WTC11 (cell line): ENCODE measurements around the gene LDLR. TPM values are rescaled to one million over a fixed set of nuclear protein-coding genes. Genes with fewer than 3 reads are reported as not detected.

Source experiments
- CBFB ChIP-seq: sonication (generic); formaldehyde crosslinking; IDR thresholded peaks from 2 replicates; pipeline ENCODE4 v1.8.1; 2022; ENCODE audit warnings: mild to moderate bottlenecking, low read depth, missing genetic modification reagents
- CREM ChIP-seq: sonication (generic); formaldehyde crosslinking; IDR thresholded peaks from 2 replicates; pipeline ENCODE4 v1.8.1; 2022; ENCODE audit warnings: mild to moderate bottlenecking, missing genetic modification reagents, moderate library complexity
- ESRRA ChIP-seq: sonication (generic); formaldehyde crosslinking; IDR thresholded peaks from 2 replicates; pipeline ENCODE4 v1.8.1; 2022; ENCODE audit warnings: mild to moderate bottlenecking, missing genetic modification reagents, borderline replicate concordance
- ETV6 ChIP-seq: sonication (generic); formaldehyde crosslinking; IDR thresholded peaks from 2 replicates; pipeline ENCODE4 v1.8.1; 2022; ENCODE audit warnings: mild to moderate bottlenecking, missing genetic modification reagents
- FOXK1 ChIP-seq: sonication (generic); formaldehyde crosslinking; IDR thresholded peaks from 2 replicates; pipeline ENCODE4 v1.8.0; 2022; ENCODE audit warnings: mild to moderate bottlenecking, moderate library complexity, missing genetic modification reagents
- GTF2I ChIP-seq: fragments of 250-450 bp; sonication (Bioruptor Pico); conservative IDR thresholded peaks from 2 replicates; pipeline ENCODE4 v1.4.0; 2021; ENCODE audit warnings: mild to moderate bottlenecking
- IRF2 ChIP-seq: sonication (generic); formaldehyde crosslinking; IDR thresholded peaks from 2 replicates; pipeline ENCODE4 v1.8.0; 2022; ENCODE audit warnings: low read depth, missing genetic modification reagents, borderline replicate concordance
- KAT7 ChIP-seq: sonication (generic); formaldehyde crosslinking; IDR thresholded peaks from 2 replicates; pipeline ENCODE4 v1.8.1; 2023; ENCODE audit warnings: missing genetic modification reagents, mild to moderate bottlenecking, borderline replicate concordance
- MYBL2 ChIP-seq: sonication (generic); formaldehyde crosslinking; IDR thresholded peaks from 2 replicates; pipeline ENCODE4 v1.8.1; 2023; ENCODE audit warnings: mild to moderate bottlenecking, moderate library complexity, missing genetic modification reagents
- RELA ChIP-seq: sonication (generic); formaldehyde crosslinking; IDR thresholded peaks from 2 replicates; pipeline ENCODE4 v1.8.1; 2022; ENCODE audit warnings: missing genetic modification reagents, mild to moderate bottlenecking, borderline replicate concordance
- TEAD1 ChIP-seq: sonication (generic); formaldehyde crosslinking; IDR thresholded peaks from 2 replicates; pipeline ENCODE4 v1.8.0; 2022; ENCODE audit warnings: mild to moderate bottlenecking, missing genetic modification reagents
- ZNF416 ChIP-seq: fragments of 250-450 bp; sonication (Bioruptor Pico); IDR thresholded peaks from 2 replicates; pipeline ENCODE4 v1.9.0; 2021; ENCODE audit warnings: mild to moderate bottlenecking, inconsistent platforms
- ZNF423 ChIP-seq: fragments of 250-450 bp; sonication (Bioruptor Pico); IDR thresholded peaks from 2 replicates; pipeline ENCODE4 v2.1.2; 2022; ENCODE audit warnings: mild to moderate bottlenecking, moderate library complexity
- total RNA-seq: library from RNA; stranded (reverse); gene quantifications from 3 replicates; pipeline ENCODE4 v1.2.3, GENCODE V29; 2021
- TF ChIP-seq, protein P1 (sequence below): sonication (generic); formaldehyde crosslinking; IDR thresholded peaks from 2 replicates; pipeline ENCODE4 v1.8.1; 2022; ENCODE audit warnings: missing genetic modification reagents, borderline replicate concordance
- TF ChIP-seq, protein P2 (sequence below): sonication (generic); formaldehyde crosslinking; IDR thresholded peaks from 2 replicates; pipeline ENCODE4 v1.8.0; 2022; ENCODE audit warnings: mild to moderate bottlenecking, missing genetic modification reagents
- TF ChIP-seq, protein P3 (sequence below): sonication (generic); formaldehyde crosslinking; IDR thresholded peaks from 2 replicates; pipeline ENCODE4 v1.8.0; 2022; ENCODE audit warnings: missing genetic modification reagents
- TF ChIP-seq, protein P4 (sequence below): fragments of 250-450 bp; sonication (Bioruptor Pico); IDR thresholded peaks from 2 replicates; pipeline ENCODE4 v1.9.0; 2021; ENCODE audit warnings: mild to moderate bottlenecking
- TF ChIP-seq, protein P5 (sequence below): sonication (generic); formaldehyde crosslinking; IDR thresholded peaks from 2 replicates; pipeline ENCODE4 v1.8.1; 2023; ENCODE audit warnings: mild to moderate bottlenecking, missing genetic modification reagents
- TF ChIP-seq, protein P6 (sequence below): sonication (generic); formaldehyde crosslinking; IDR thresholded peaks from 2 replicates; pipeline ENCODE4 v1.8.0; 2022; ENCODE audit warnings: mild to moderate bottlenecking, missing genetic modification reagents
- TF ChIP-seq, protein P7 (sequence below): sonication (generic); formaldehyde crosslinking; IDR thresholded peaks from 2 replicates; pipeline ENCODE4 v1.8.1; 2022; ENCODE audit warnings: mild to moderate bottlenecking, moderate library complexity, missing genetic modification reagents
- TF ChIP-seq, protein P8 (sequence below): fragments of 200-600 bp; IDR thresholded peaks from 2 replicates; pipeline ENCODE4 v1.8.0; 2022; ENCODE audit warnings: antibody characterized with exemption
- TF ChIP-seq, protein P9 (sequence below): fragments of 250-450 bp; sonication (Bioruptor Pico); IDR thresholded peaks from 2 replicates; pipeline ENCODE4 v1.9.0; 2021; ENCODE audit warnings: mild to moderate bottlenecking

The LDLR gene
- total RNA-seq, 1 experiment from 2014 or later, result 98.9 TPM

DNA sequence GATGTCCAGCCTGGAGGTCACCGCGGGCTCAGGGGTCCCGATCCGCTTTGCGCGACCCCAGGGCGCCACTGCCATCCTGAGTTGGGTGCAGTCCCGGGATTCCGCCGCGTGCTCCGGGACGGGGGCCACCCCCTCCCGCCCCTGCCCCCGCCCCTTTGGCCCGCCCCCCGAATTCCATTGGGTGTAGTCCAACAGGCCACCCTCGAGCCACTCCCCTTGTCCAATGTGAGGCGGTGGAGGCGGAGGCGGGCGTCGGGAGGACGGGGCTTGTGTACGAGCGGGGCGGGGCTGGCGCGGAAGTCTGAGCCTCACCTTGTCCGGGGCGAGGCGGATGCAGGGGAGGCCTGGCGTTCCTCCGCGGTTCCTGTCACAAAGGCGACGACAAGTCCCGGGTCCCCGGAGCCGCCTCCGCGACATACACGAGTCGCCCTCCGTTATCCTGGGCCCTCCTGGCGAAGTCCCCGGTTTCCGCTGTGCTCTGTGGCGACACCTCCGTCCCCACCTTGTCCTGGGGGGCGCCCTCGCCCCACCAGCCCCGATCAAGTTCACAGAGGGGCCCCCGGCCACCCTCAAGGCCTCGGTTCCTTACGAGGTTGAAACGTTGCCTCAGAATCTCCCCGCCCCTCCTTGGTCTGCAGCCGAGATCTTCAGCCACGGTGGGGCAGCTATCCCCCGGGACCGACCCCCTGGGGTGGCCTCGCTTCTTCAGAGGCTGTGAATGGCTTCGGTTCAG lies 1.2 kb downstream of the LDLR start (continued):
- TF ChIP-seq IRF2 (CRISPR knock-in tag) (no peak), MYBL2 (no peak), KAT7 (CRISPR knock-in tag) (no peak), ETV6 (CRISPR knock-in tag) (no peak), ESRRA (CRISPR knock-in tag) (no peak), ZNF416 (CRISPR knock-in tag) (peak; percentile 84; the same call in 1 of the 2 replicates), CBFB (CRISPR knock-in tag) (no peak), ZNF423 (CRISPR knock-in tag) (peak; percentile 43; the same call in 1 of the 2 replicates), GTF2I (CRISPR knock-in tag) (no peak), FOXK1 (CRISPR knock-in tag) (peak; percentile 86; the same call in 1 of the 2 replicates), RELA (CRISPR knock-in tag) (no peak), CREM (CRISPR knock-in tag) (peak; percentile 49; the same call in 1 of the 2 replicates), TEAD1 (CRISPR knock-in tag) (peak; percentile 65; the same call in 1 of the 2 replicates)
- TF ChIP-seq, protein P1, sequence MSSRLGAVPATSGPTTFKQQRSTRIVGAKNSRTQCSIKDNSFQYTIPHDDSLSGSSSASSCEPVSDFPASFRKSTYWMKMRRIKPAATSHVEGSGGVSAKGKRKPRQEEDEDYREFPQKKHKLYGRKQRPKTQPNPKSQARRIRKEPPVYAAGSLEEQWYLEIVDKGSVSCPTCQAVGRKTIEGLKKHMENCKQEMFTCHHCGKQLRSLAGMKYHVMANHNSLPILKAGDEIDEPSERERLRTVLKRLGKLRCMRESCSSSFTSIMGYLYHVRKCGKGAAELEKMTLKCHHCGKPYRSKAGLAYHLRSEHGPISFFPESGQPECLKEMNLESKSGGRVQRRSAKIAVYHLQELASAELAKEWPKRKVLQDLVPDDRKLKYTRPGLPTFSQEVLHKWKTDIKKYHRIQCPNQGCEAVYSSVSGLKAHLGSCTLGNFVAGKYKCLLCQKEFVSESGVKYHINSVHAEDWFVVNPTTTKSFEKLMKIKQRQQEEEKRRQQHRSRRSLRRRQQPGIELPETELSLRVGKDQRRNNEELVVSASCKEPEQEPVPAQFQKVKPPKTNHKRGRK (CRISPR knock-in tag), result no peak
- TF ChIP-seq, protein P2, sequence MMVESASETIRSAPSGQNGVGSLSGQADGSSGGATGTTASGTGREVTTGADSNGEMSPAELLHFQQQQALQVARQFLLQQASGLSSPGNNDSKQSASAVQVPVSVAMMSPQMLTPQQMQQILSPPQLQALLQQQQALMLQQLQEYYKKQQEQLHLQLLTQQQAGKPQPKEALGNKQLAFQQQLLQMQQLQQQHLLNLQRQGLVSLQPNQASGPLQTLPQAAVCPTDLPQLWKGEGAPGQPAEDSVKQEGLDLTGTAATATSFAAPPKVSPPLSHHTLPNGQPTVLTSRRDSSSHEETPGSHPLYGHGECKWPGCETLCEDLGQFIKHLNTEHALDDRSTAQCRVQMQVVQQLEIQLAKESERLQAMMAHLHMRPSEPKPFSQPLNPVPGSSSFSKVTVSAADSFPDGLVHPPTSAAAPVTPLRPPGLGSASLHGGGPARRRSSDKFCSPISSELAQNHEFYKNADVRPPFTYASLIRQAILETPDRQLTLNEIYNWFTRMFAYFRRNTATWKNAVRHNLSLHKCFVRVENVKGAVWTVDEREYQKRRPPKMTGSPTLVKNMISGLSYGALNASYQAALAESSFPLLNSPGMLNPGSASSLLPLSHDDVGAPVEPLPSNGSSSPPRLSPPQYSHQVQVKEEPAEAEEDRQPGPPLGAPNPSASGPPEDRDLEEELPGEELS (CRISPR knock-in tag), result peak; percentile 25
- TF ChIP-seq, protein P3, sequence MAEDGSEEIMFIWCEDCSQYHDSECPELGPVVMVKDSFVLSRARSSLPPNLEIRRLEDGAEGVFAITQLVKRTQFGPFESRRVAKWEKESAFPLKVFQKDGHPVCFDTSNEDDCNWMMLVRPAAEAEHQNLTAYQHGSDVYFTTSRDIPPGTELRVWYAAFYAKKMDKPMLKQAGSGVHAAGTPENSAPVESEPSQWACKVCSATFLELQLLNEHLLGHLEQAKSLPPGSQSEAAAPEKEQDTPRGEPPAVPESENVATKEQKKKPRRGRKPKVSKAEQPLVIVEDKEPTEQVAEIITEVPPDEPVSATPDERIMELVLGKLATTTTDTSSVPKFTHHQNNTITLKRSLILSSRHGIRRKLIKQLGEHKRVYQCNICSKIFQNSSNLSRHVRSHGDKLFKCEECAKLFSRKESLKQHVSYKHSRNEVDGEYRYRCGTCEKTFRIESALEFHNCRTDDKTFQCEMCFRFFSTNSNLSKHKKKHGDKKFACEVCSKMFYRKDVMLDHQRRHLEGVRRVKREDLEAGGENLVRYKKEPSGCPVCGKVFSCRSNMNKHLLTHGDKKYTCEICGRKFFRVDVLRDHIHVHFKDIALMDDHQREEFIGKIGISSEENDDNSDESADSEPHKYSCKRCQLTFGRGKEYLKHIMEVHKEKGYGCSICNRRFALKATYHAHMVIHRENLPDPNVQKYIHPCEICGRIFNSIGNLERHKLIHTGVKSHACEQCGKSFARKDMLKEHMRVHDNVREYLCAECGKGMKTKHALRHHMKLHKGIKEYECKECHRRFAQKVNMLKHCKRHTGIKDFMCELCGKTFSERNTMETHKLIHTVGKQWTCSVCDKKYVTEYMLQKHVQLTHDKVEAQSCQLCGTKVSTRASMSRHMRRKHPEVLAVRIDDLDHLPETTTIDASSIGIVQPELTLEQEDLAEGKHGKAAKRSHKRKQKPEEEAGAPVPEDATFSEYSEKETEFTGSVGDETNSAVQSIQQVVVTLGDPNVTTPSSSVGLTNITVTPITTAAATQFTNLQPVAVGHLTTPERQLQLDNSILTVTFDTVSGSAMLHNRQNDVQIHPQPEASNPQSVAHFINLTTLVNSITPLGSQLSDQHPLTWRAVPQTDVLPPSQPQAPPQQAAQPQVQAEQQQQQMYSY (CRISPR knock-in tag), result no peak
- TF ChIP-seq, protein P4, sequence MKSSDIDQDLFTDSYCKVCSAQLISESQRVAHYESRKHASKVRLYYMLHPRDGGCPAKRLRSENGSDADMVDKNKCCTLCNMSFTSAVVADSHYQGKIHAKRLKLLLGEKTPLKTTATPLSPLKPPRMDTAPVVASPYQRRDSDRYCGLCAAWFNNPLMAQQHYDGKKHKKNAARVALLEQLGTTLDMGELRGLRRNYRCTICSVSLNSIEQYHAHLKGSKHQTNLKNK (CRISPR knock-in tag), result no peak
- TF ChIP-seq, protein P5, sequence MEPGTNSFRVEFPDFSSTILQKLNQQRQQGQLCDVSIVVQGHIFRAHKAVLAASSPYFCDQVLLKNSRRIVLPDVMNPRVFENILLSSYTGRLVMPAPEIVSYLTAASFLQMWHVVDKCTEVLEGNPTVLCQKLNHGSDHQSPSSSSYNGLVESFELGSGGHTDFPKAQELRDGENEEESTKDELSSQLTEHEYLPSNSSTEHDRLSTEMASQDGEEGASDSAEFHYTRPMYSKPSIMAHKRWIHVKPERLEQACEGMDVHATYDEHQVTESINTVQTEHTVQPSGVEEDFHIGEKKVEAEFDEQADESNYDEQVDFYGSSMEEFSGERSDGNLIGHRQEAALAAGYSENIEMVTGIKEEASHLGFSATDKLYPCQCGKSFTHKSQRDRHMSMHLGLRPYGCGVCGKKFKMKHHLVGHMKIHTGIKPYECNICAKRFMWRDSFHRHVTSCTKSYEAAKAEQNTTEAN, result 0 out of 2 replicates have a peak, but pooled peaks have one; percentile 32
- TF ChIP-seq, protein P6, sequence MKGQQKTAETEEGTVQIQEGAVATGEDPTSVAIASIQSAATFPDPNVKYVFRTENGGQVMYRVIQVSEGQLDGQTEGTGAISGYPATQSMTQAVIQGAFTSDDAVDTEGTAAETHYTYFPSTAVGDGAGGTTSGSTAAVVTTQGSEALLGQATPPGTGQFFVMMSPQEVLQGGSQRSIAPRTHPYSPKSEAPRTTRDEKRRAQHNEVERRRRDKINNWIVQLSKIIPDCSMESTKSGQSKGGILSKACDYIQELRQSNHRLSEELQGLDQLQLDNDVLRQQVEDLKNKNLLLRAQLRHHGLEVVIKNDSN (CRISPR knock-in tag), result no peak
- TF ChIP-seq, protein P7, sequence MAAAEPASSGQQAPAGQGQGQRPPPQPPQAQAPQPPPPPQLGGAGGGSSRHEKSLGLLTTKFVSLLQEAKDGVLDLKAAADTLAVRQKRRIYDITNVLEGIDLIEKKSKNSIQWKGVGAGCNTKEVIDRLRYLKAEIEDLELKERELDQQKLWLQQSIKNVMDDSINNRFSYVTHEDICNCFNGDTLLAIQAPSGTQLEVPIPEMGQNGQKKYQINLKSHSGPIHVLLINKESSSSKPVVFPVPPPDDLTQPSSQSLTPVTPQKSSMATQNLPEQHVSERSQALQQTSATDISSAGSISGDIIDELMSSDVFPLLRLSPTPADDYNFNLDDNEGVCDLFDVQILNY (CRISPR knock-in tag), result no peak
- TF ChIP-seq, protein P8, sequence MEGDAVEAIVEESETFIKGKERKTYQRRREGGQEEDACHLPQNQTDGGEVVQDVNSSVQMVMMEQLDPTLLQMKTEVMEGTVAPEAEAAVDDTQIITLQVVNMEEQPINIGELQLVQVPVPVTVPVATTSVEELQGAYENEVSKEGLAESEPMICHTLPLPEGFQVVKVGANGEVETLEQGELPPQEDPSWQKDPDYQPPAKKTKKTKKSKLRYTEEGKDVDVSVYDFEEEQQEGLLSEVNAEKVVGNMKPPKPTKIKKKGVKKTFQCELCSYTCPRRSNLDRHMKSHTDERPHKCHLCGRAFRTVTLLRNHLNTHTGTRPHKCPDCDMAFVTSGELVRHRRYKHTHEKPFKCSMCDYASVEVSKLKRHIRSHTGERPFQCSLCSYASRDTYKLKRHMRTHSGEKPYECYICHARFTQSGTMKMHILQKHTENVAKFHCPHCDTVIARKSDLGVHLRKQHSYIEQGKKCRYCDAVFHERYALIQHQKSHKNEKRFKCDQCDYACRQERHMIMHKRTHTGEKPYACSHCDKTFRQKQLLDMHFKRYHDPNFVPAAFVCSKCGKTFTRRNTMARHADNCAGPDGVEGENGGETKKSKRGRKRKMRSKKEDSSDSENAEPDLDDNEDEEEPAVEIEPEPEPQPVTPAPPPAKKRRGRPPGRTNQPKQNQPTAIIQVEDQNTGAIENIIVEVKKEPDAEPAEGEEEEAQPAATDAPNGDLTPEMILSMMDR, result no peak
- TF ChIP-seq, protein P9, sequence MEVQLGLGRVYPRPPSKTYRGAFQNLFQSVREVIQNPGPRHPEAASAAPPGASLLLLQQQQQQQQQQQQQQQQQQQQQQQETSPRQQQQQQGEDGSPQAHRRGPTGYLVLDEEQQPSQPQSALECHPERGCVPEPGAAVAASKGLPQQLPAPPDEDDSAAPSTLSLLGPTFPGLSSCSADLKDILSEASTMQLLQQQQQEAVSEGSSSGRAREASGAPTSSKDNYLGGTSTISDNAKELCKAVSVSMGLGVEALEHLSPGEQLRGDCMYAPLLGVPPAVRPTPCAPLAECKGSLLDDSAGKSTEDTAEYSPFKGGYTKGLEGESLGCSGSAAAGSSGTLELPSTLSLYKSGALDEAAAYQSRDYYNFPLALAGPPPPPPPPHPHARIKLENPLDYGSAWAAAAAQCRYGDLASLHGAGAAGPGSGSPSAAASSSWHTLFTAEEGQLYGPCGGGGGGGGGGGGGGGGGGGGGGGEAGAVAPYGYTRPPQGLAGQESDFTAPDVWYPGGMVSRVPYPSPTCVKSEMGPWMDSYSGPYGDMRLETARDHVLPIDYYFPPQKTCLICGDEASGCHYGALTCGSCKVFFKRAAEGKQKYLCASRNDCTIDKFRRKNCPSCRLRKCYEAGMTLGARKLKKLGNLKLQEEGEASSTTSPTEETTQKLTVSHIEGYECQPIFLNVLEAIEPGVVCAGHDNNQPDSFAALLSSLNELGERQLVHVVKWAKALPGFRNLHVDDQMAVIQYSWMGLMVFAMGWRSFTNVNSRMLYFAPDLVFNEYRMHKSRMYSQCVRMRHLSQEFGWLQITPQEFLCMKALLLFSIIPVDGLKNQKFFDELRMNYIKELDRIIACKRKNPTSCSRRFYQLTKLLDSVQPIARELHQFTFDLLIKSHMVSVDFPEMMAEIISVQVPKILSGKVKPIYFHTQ (CRISPR knock-in tag), result no peak
